HUES6 (cell line): ENCODE measurements around the gene LSM3.
"Not testable (repeated sequence)": the region's sequence is repeated elsewhere in the genome, so short reads cannot be mapped to it uniquely, and the experiment has no call there.

ENCODE experiments used
- H3K27ac ChIP-seq: 2 replicates; pipeline ENCODE4 v1.7.0; 2013; ENCODE audit warnings: low read depth, mild to moderate bottlenecking, low read length, inconsistent platforms
- H3K27me3 ChIP-seq: 2 replicates; pipeline ENCODE4 v1.6.1; 2013; ENCODE audit warnings: low read length; ENCODE audit not compliant: control insufficient read depth, insufficient read depth
- H3K36me3 ChIP-seq: 2 replicates; pipeline ENCODE4 v1.6.1; 2013; ENCODE audit warnings: low read length; ENCODE audit not compliant: control insufficient read depth, insufficient read depth
- H3K4me1 ChIP-seq: 2 replicates; pipeline ENCODE4 v1.6.1; 2013; ENCODE audit warnings: low read length; ENCODE audit not compliant: control insufficient read depth, insufficient read depth
- H3K4me3 ChIP-seq: 2 replicates; pipeline ENCODE4 v1.5.1; 2013; ENCODE audit warnings: low read depth, low read length
- H3K9ac ChIP-seq: one replicate; pipeline ENCODE4 v1.6.1; 2013; ENCODE audit warnings: mild to moderate bottlenecking, low read length
- H3K9me3 ChIP-seq: 2 replicates; pipeline ENCODE4 v1.6.1; 2013; ENCODE audit warnings: low read depth, low read length; ENCODE audit not compliant: control insufficient read depth, insufficient read depth

LSM3 gene

DNA sequence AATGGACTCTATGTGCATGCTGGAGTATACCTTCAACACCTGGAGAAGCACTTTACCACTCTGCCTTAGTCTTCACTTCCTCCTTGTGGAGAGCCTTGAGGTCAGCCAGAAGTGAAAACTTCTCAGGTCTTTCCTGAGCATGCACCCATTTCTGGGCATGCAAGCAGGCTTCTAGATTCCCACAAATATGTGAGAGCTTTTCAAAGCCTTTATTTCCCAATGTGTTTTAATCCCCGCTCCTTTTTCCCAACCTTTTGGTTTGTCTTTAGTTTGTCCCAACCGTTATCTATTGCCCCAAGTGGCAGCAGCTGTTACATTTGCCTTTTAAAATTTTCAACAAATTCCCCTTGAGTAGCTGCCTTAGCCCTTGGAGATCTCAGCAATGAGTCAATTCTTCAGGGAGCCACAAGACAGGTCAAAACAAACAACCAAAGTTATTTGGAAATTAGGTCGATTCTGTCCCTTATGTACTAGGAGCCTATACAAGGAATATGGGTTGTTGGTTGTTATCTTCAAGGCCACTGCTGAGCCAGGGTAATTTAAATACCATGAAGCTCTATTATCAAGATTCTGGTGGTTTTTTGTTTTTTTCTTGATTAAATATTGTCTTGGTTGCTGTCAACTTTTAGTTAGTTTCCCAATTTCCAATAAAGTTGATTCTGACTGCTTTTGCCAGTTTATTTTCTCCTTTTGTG, 44.4 kb downstream of the LSM3 start:
- peaks cover 26% of the 10 kb centered on the region for H3K9me3 ChIP-seq
- H3K36me3 ChIP-seq = no peaks in the 10 kb centered on the region
- no peaks in the 10 kb centered on the region for H3K27me3 ChIP-seq
- H3K4me3 ChIP-seq = no peak overlapping the region
- H3K27ac ChIP-seq = no peak overlapping the region
- H3K9ac ChIP-seq = no peak overlapping the region
- peaks cover 29% of the 10 kb centered on the region for H3K4me1 ChIP-seq

DNA sequence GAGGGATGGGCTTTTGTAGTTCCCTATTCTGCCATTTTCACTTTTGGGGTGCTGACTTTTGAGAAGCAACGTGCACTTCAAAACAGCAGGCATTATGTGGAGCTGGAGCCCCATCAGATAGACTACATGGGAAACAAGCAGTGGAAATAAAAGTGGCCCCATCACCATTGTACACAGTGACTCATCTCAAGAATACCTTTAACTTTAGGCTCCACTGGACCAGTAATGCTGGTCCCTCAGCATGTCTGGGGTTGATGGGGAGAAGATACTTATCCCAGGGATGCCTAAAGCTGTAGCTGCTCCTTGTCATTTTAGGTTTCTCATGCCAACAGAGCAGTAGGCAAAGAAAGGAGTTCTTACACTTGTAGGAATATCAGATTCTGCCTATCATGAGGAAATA, 45.0 kb downstream of the LSM3 start:
- Histone ChIP-seq H3K4me3 (no peak overlapping the region), H3K4me1 (peaks cover 29% of the 10 kb centered on the region), H3K36me3 (no peaks in the 10 kb centered on the region), H3K27ac (no peak overlapping the region), H3K27me3 (no peaks in the 10 kb centered on the region), H3K9ac (no peak overlapping the region), H3K9me3 (peaks cover 26% of the 10 kb centered on the region)

- peaks cover 25% of the 10 kb centered on the region for H3K9me3 ChIP-seq
- H3K27me3 ChIP-seq = no peaks in the 10 kb centered on the region
- peaks cover 29% of the 10 kb centered on the region for H3K4me1 ChIP-seq
- H3K36me3 ChIP-seq = no peaks in the 10 kb centered on the region
- no peak overlapping the region for H3K9ac ChIP-seq
- no peak overlapping the region for H3K27ac ChIP-seq
- no peak overlapping the region for H3K4me3 ChIP-seq
Measured at GRCh38 chr3:14224895-14225294, 46.3 kb downstream of the LSM3 start.

DNA sequence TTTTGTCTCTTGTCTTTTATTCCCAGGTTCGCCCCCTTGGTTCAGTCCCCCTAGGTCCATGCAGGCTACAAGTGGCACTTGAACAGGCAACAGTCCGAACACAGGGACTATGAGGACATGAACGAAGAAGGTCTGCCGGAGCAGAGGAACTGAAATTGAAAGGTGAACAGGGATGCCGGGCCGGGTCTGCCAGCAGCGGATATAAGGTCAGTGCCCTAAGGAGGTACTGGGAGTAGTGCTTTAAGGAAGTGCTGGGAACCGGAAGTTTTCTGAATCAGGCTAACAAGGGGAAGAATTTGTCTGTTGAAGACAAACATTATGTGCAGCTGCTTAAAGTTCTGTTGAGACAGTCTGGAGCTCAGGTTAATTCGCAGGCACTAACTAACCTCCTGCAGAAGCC, 46.8 kb downstream of the LSM3 start:
- Histone ChIP-seq H3K27me3 (no peaks in the 10 kb centered on the region), H3K4me3 (no peak overlapping the region), H3K27ac (no peak overlapping the region), H3K9me3 (peaks cover 20% of the 10 kb centered on the region), H3K4me1 (peaks cover 29% of the 10 kb centered on the region), H3K9ac (no peak overlapping the region), H3K36me3 (no peaks in the 10 kb centered on the region)

- H3K9ac ChIP-seq, H3K27ac ChIP-seq, H3K4me3 ChIP-seq: not testable (repeated sequence)
Measured at GRCh38 chr3:14226351-14226750, 47.7 kb downstream of the LSM3 start.

GRCh38 chr3:14227856-14228255, 49.2 kb downstream of the LSM3 start:
- Histone ChIP-seq H3K36me3 (no peaks in the 10 kb centered on the region), H3K4me3 (no peak overlapping the region), H3K9me3 (peaks cover 2% of the 10 kb centered on the region; the same call in 1 of the 2 replicates), H3K4me1 (peaks cover 35% of the 10 kb centered on the region), H3K9ac (no peak overlapping the region), H3K27me3 (no peaks in the 10 kb centered on the region), H3K27ac (no peak overlapping the region)

More at GRCh38 chr3:14226351-14226750, 47.7 kb downstream of the LSM3 start:
- H3K27me3 ChIP-seq, H3K36me3 ChIP-seq: not testable (repeated sequence)
- peaks cover 15% of the 10 kb centered on the region; the same call in 1 of the 2 replicates for H3K9me3 ChIP-seq
- H3K4me1 ChIP-seq = peaks cover 29% of the 10 kb centered on the region

GRCh38 chr3:14228681-14229470, 50.3 kb downstream of the LSM3 start:
- Histone ChIP-seq H3K4me3 (no peak overlapping the region), H3K27me3 (no peaks in the 10 kb centered on the region), H3K4me1 (peaks cover 35% of the 10 kb centered on the region), H3K36me3 (no peaks in the 10 kb centered on the region), H3K9ac (no peak overlapping the region), H3K27ac (no peak overlapping the region), H3K9me3 (peaks cover 6% of the 10 kb centered on the region)

GRCh38 chr3:14229695-14230094, 51.1 kb downstream of the LSM3 start:
- Histone ChIP-seq H3K4me1 (peaks cover 35% of the 10 kb centered on the region), H3K9me3 (peaks cover 14% of the 10 kb centered on the region)
- H3K27ac ChIP-seq = not testable (repeated sequence)

DNA sequence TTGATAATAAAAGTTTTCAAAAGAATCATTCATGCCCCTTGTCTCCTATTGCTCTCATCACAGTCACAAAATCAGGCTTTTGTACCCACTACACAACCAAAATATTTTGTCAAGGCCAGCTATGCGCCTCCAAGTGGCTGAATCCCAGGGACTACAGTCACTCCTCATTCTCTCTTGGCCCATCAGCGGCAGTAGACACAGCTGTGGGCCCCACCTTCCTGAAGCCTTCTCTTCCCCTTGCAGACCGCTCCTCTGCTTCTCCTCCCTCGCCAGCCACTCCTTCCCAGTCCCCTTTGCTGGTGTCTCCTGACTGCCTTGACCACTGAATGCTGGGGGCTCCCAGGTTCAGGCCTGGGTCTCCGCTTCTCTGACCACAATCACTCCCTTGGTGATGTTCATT, 52.1 kb downstream of the LSM3 start:
- peaks cover 15% of the 10 kb centered on the region for H3K9me3 ChIP-seq
- peaks cover 30% of the 10 kb centered on the region for H3K4me1 ChIP-seq
- no peak overlapping the region for H3K9ac ChIP-seq
- no peak overlapping the region for H3K4me3 ChIP-seq
- H3K36me3 ChIP-seq = no peaks in the 10 kb centered on the region
- H3K27me3 ChIP-seq = no peaks in the 10 kb centered on the region
- H3K27ac ChIP-seq = no peak overlapping the region

More at GRCh38 chr3:14229695-14230094, 51.1 kb downstream of the LSM3 start:
- not testable (repeated sequence) for H3K36me3 ChIP-seq, H3K27me3 ChIP-seq, H3K9ac ChIP-seq, H3K4me3 ChIP-seq

DNA sequence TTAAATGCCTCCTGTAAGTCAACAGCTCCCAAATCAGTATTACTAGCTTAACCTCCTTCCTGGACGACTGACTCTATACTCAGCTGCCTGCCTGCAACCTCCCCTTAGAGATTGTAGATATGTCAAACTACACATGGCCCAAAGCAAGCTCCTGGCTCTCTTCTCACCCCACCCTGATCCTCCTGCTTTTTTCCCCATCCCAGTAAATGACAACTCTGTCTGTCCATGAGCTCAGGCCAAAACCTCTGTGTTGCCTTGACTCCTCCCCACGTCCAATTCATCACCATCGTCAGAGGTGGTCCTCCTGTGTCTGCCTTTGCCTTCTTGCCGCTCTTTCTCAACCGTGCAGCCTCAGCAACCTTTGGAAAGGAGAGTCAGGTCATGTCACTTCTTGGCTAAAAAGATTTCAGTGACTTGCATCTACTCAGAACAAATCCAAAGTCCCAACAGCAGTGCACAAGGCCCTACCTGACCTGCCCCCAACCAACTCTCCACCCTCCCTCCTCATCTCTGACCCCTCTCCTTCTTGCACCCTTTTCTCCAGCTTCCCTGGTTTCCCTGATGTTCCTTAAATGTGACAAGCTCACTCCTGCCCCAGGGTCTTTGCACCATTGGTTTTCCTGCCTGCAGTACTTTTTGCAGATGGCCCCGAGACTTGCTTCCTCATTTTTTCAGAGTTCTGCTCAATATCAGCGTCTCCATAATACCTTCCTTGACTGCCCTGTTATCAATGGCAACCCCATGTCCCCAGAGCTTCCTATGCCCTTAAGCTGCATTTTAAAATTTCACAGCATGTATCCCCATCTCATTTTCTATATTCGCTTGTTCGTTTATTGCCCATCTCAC, 52.8 kb downstream of the LSM3 start:
- no peak overlapping the region for H3K9ac ChIP-seq
- no peak overlapping the region for H3K27ac ChIP-seq
- H3K36me3 ChIP-seq = no peaks in the 10 kb centered on the region
- H3K4me3 ChIP-seq = no peak overlapping the region
- H3K27me3 ChIP-seq = no peaks in the 10 kb centered on the region
- H3K4me1 ChIP-seq = peaks cover 25% of the 10 kb centered on the region
- H3K9me3 ChIP-seq = peaks cover 15% of the 10 kb centered on the region
